ENCODE results near the gene LCN10. TPM values are rescaled to one million over a fixed set of nuclear protein-coding genes. Genes with fewer than 3 reads are reported as not detected.

The LCN10 gene
- total RNA-seq, 1 experiment from 2014 or later = not detected

GRCh38 chr9:136693490-136694162 lies 49.1 kb downstream of the LCN10 start:
- intact Hi-C loops (cut with micrococcal nuclease; ENCODE audit: unreplicated experiment) = no loop called here
- no peaks in the 10 kb centered on the region for H3K36me3 ChIP-seq (ENCODE audit: control insufficient read depth, insufficient read depth, low read length)
- TF ChIP-seq SIN3A (IDR thresholded peaks at IDR 0.05; ENCODE audit: borderline replicate concordance, insufficient read depth, low read depth, low read length) (no peak), POLR2AphosphoS5 (IDR thresholded peaks at IDR 0.05; ENCODE audit: low read depth, low read length) (no peak), TCF7L2 (IDR thresholded peaks at IDR 0.05; ENCODE audit: low read depth, low read length) (no peak), CTCF (IDR thresholded peaks at IDR 0.05) (no peak), REST (IDR thresholded peaks at IDR 0.05; ENCODE audit: insufficient read depth in 1 of 2, low read depth in 2 of 2, low read length in 1 of 2) (no peak)
- peak; percentile 33 for DNase-seq (ENCODE audit: low read depth, low spot score)
- peak overlapping the region; percentile 66 for H3K27ac ChIP-seq (ENCODE audit: low read length)
- no peaks in the 10 kb centered on the region for H3K9me3 ChIP-seq (ENCODE audit: control insufficient read depth, insufficient read depth, low read depth, low read length)
- ChIA-PET POLR2A (interaction anchor here (0.7 kb wide), 1 partner anchor 277 kb away, joined by 4 read pairs; no protein-coding TSS in a partner anchor), CTCF (interaction anchor here (0.7 kb wide), 1 partner anchor 26 kb away, joined by 3 read pairs; no protein-coding TSS in a partner anchor)
- in situ Hi-C loops (cut with HindIII; ENCODE audit: low pct_unique_long_range_greater_than_20kb, low sequenced_read_pairs) = no loop called here
- peaks cover 44% of the 10 kb centered on the region for H3K4me1 ChIP-seq (ENCODE audit: control insufficient read depth, insufficient read depth, low read length)
- peak; percentile 76 for ATAC-seq
- no TSS peak for BruUV-seq (replicated peaks)
- peak overlapping the region in 1 of 2 experiments; percentile 45; a peak in 1 of 4 replicates for H3K4me3 ChIP-seq (ENCODE audit: low read depth in 2 of 2, low read length in 2 of 2)
- H3K27me3 ChIP-seq (ENCODE audit: control insufficient read depth, insufficient read depth, low read length) = no peaks in the 10 kb centered on the region

GRCh38 chr9:136693135-136693489 lies 49.6 kb downstream of the LCN10 start:
- no TSS peak for BruUV-seq (replicated peaks)
- Histone ChIP-seq H3K4me3 (ENCODE audit: low read depth in 2 of 2, low read length in 2 of 2) (no peak overlapping the region), H3K27ac (ENCODE audit: low read length) (peak overlapping the region; percentile 66), H3K36me3 (ENCODE audit: control insufficient read depth, insufficient read depth, low read length) (no peaks in the 10 kb centered on the region), H3K9me3 (ENCODE audit: control insufficient read depth, insufficient read depth, low read depth, low read length) (no peaks in the 10 kb centered on the region), H3K4me1 (ENCODE audit: control insufficient read depth, insufficient read depth, low read length) (peaks cover 45% of the 10 kb centered on the region), H3K27me3 (ENCODE audit: control insufficient read depth, insufficient read depth, low read length) (no peaks in the 10 kb centered on the region)
- no peak for DNase-seq (ENCODE audit: low read depth, low spot score)
- intact Hi-C loops (cut with micrococcal nuclease; ENCODE audit: unreplicated experiment) = no loop called here
- TF ChIP-seq TCF7L2 (IDR thresholded peaks at IDR 0.05; ENCODE audit: low read depth, low read length) = no peak
- no peak for TF ChIP-seq POLR2AphosphoS5 (IDR thresholded peaks at IDR 0.05; ENCODE audit: low read depth, low read length)
- TF ChIP-seq SIN3A (IDR thresholded peaks at IDR 0.05; ENCODE audit: borderline replicate concordance, insufficient read depth, low read depth, low read length) = no peak
- no peak for TF ChIP-seq CTCF (IDR thresholded peaks at IDR 0.05)
- no peak for TF ChIP-seq REST (IDR thresholded peaks at IDR 0.05; ENCODE audit: insufficient read depth in 1 of 2, low read depth in 2 of 2, low read length in 1 of 2)
- no peak for ATAC-seq
- CTCF ChIA-PET = interaction anchor here (0.7 kb wide), 1 partner anchor 25 kb away, joined by 3 read pairs; no protein-coding TSS in a partner anchor
- in situ Hi-C loops (cut with HindIII; ENCODE audit: low pct_unique_long_range_greater_than_20kb, low sequenced_read_pairs) = no loop called here
- POLR2A ChIA-PET = no interaction called here
